ENCODE measurements around the gene SLC7A1. TPM values are rescaled to one million over a fixed set of nuclear protein-coding genes. Genes with fewer than 3 reads are reported as not detected.
"Not testable (repeated sequence)": the region's sequence is repeated elsewhere in the genome, so short reads cannot be mapped to it uniquely, and the experiment has no call there.

SLC7A1 gene
- 5.7 and 6.0 TPM in 2 replicates for total RNA-seq (2014; rRNA removed; shearing (Covaris generic); ENCODE audit: low replicate concordance)

- in situ Hi-C loops (cut with HindIII; ENCODE audit: low pct_unique_long_range_greater_than_20kb, low sequenced_read_pairs) = no loop called here
- DNase-seq (ENCODE audit: low read depth) = peak; percentile 75
These were observed at the start of gene SLC7A1 for GRCh38 chr13:29595380-29596063. SLC7A1 (minus strand) TSS chr13:29595688; CDS start chr13:29536188, 59,500 bp downstream.

GRCh38 chr13:29640665-29641064 is 45.2 kb upstream of the SLC7A1 start:
- DNase-seq (ENCODE audit: low read depth) = no peak
- in situ Hi-C loops (cut with HindIII; ENCODE audit: low pct_unique_long_range_greater_than_20kb, low sequenced_read_pairs) = no loop called here

DNA sequence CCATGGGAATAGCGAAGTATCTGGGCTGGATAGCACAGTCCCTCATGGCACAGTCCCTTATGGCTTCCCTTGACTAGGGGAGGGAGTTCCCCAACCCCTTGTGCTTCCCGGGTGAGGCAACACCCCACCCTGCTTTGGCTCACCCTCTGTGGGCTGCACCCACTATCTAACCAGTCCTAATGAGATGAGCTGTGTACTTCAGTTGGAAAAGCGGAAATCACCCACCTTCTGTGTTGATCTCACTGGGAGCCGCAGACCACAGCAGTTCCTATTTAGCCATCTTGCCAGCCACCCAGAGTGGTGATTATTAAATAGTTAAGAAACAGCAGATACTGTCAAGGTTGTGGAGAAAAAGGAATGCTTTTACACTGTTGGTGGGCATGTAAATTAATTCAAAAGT is 41.3 kb upstream of the SLC7A1 start:
- in situ Hi-C loops (cut with HindIII; ENCODE audit: low pct_unique_long_range_greater_than_20kb, low sequenced_read_pairs); DNase-seq (ENCODE audit: low read depth): not testable (repeated sequence)

- in situ Hi-C loops (cut with HindIII; ENCODE audit: low pct_unique_long_range_greater_than_20kb, low sequenced_read_pairs) = no loop called here
- no peak for DNase-seq (ENCODE audit: low read depth)
These were observed 29.5 kb upstream of the SLC7A1 start for GRCh38 chr13:29624997-29625396.

DNA sequence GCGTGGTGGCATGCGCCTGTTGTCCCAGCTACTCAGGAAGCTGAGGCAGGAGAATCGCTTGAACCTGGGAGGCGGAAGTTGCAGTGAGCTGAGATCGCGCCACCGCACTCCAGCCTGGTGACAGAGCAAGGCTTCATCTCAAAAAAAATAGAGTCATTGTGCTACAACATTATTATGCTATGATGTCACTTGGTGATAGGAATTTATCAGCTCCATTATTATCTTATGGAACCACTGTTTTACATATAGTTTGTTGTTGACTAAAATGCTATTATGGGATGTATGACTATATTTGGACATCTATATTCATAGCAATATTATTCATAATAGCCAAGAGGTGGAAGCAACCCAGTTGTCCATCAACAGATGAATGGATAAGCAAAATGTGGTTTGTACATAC is 26.4 kb upstream of the SLC7A1 start:
- DNase-seq (ENCODE audit: low read depth) = no peak
- in situ Hi-C loops (cut with HindIII; ENCODE audit: low pct_unique_long_range_greater_than_20kb, low sequenced_read_pairs) = no loop called here

GRCh38 chr13:29621051-29621800 is 25.7 kb upstream of the SLC7A1 start:
- in situ Hi-C loops (cut with HindIII; ENCODE audit: low pct_unique_long_range_greater_than_20kb, low sequenced_read_pairs) = no loop called here
- no peak for DNase-seq (ENCODE audit: low read depth)

DNA sequence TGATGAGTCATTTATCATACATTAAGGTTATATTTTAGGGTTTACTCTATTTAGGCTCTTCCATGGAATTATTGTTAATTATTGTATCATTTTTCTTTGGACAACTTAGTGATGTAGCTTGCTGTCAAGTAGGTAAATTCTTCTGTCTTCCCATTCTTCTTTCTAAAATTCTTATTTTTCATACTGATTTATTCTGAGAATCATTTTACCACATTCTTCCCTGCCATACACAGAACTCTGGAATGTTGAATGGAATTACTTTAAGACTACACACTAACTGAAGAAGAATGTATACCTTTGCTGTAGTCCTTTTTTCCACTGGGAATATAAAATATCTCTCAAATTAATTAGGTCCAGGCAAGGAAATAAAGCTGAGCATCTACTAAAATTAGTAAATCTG is 24.5 kb upstream of the SLC7A1 start:
- in situ Hi-C loops (cut with HindIII; ENCODE audit: low pct_unique_long_range_greater_than_20kb, low sequenced_read_pairs) = no loop called here
- no peak for DNase-seq (ENCODE audit: low read depth)

- in situ Hi-C loops (cut with HindIII; ENCODE audit: low pct_unique_long_range_greater_than_20kb, low sequenced_read_pairs) = no loop called here
- DNase-seq (ENCODE audit: low read depth) = no peak
These were observed 17.6 kb upstream of the SLC7A1 start for GRCh38 chr13:29613101-29613500.

DNA sequence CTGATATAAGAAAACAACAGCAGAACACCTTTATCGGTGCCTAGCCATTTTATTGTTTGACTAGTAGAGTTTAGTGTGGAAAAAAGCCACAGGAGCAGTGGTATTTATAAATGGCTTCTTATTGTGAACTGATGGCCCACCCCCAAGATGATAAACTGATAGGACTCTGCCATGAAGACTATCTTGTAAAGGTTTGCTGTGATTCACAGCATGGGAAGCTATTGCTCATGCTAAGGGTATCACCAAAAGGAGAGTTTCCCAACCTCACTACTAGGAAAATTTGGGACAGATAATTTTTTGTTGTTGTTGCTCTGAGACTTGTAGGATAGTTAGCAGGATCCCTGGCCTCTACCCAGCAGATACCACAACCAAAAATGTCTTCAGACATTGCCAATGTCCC is 12.0 kb upstream of the SLC7A1 start:
- no peak for DNase-seq (ENCODE audit: low read depth)
- in situ Hi-C loops (cut with HindIII; ENCODE audit: low pct_unique_long_range_greater_than_20kb, low sequenced_read_pairs) = no loop called here

DNA sequence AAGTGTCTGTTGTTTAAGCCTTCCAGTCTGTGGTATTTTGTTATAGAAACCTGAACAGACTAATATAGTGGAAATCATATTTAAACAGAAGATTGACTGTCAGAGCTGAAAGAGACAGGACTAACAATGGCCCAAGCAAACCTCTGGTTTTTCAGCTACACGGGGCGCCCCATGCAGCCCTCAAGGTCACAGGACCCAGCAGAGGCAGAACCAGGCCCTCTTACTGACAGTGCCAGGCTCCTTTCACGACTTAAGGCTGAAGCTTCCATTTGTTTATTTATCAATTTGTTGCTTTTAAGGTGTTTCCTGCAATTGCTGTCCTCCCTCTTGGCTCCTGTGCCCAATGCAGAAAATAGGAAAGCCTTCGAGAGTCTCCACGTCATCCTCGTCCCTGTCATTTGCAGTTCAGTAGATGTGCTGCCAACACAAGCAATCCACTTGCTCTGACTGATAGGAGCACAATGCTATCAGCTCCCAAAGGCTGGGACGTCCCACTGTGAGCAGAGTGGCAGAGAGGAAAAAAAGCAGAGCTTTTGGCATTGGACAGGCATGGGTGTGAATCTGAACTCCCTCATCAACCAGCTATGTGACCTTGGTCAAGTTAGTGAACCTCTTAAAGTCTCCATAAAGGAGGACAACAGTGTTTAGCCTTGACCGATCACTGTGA is 10.5 kb upstream of the SLC7A1 start:
- in situ Hi-C loops (cut with HindIII; ENCODE audit: low pct_unique_long_range_greater_than_20kb, low sequenced_read_pairs) = no loop called here
- no peak for DNase-seq (ENCODE audit: low read depth)

DNA sequence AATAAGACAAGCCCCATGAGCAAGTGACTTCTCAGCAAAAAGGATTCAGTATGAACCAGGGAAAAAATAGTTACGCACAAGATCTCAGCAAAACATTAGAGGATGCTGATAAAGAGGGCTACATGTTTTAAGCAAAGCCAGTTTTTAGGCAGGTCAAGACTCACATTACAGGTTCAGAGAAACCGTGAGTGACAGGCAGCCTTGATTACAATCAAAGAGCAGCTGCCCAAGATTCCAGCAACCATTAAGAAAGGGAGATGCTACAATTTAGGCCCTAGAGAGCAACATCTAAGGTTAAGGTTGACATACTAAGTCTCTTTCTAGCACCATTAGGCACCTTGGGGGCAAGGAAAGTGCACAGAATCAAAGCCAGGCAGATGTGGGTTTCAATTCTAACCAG is 2.8 kb upstream of the SLC7A1 start:
- DNase-seq (ENCODE audit: low read depth) = no peak
- in situ Hi-C loops (cut with HindIII; ENCODE audit: low pct_unique_long_range_greater_than_20kb, low sequenced_read_pairs) = no loop called here

- in situ Hi-C loops (cut with HindIII; ENCODE audit: low pct_unique_long_range_greater_than_20kb, low sequenced_read_pairs) = no loop called here
- DNase-seq (ENCODE audit: low read depth) = no peak
These were observed 2.2 kb upstream of the SLC7A1 start for GRCh38 chr13:29597706-29598105.

GRCh38 chr13:29597246-29597645 is 1.8 kb upstream of the SLC7A1 start:
- in situ Hi-C loops (cut with HindIII; ENCODE audit: low pct_unique_long_range_greater_than_20kb, low sequenced_read_pairs) = no loop called here
- DNase-seq (ENCODE audit: low read depth) = no peak

GRCh38 chr13:29596064-29596418 is 553 bp upstream of the SLC7A1 start:
- DNase-seq (ENCODE audit: low read depth) = no peak
- in situ Hi-C loops (cut with HindIII; ENCODE audit: low pct_unique_long_range_greater_than_20kb, low sequenced_read_pairs) = no loop called here

GRCh38 chr13:29594710-29595379 is 643 bp downstream of the SLC7A1 start:
- in situ Hi-C loops (cut with HindIII; ENCODE audit: low pct_unique_long_range_greater_than_20kb, low sequenced_read_pairs) = no loop called here

GRCh38 chr13:29594303-29594709 is 1.2 kb downstream of the SLC7A1 start:
- in situ Hi-C loops (cut with HindIII; ENCODE audit: low pct_unique_long_range_greater_than_20kb, low sequenced_read_pairs) = no loop called here

More at GRCh38 chr13:29594710-29595379, 643 bp downstream of the SLC7A1 start:
- DNase-seq (ENCODE audit: low read depth) = peak; percentile 57

GRCh38 chr13:29593605-29594297 is 1.7 kb downstream of the SLC7A1 start:
- no peak for DNase-seq (ENCODE audit: low read depth)
- in situ Hi-C loops (cut with HindIII; ENCODE audit: low pct_unique_long_range_greater_than_20kb, low sequenced_read_pairs) = no loop called here

More at GRCh38 chr13:29594303-29594709, 1.2 kb downstream of the SLC7A1 start:
- DNase-seq (ENCODE audit: low read depth) = peak; percentile 72

GRCh38 chr13:29591310-29591709 is 4.2 kb downstream of the SLC7A1 start:
- no peak for DNase-seq (ENCODE audit: low read depth)
- in situ Hi-C loops (cut with HindIII; ENCODE audit: low pct_unique_long_range_greater_than_20kb, low sequenced_read_pairs) = no loop called here
